ENCODE measurements around the gene TSC22D4.

DNA sequence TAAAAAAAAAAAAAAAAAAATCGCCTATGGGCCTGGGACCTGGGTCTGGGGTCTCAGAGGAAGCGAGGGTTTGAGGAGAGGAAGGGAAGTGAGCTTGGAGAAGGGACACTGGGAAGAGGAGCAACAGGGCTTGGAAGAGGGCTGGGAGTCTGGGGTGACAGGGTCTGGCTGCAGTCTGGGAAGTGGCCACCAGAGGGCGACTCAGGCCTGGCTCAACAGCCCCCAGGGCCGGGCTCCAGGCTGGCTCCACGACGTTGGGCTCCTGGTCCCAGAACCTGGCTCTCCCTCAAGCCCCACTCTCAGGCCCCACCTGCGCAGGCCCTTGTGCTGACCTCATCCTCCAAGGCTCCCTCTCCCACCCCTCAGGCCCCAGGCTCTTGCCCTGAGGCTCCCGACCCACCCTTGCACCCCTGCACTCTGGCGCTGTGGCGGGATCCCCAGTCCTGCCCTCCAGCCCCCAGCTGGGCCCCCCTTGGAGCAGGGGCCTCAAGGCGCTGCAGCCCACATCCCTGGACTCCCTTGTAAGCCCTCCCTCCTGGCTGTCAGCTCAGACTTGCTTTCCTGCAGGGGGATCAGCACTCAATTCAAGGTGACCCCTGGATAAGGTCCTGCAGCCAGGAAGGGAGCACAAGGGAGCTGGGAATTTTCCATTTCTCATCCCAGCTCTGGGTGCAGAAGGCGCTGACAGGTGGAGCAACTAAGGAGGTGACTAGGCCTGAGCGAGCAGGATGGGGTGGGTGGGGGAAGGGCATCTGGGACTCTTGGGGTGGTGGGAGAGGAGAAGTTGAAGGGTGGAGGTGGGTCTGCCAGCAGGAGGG lies 9.6 kb downstream of the TSC22D4 start:
- TF ChIP-seq ZNF274 (IDR thresholded peaks at IDR 0.05; ENCODE audit: low read depth, low read length): no peak
- no peak for TF ChIP-seq SUZ12 (IDR thresholded peaks at IDR 0.05; ENCODE audit: extremely low read depth, insufficient read depth, insufficient read length)
- no peak for TF ChIP-seq YY1 (IDR thresholded peaks at IDR 0.05; ENCODE audit: insufficient read depth, insufficient read length)
